Measurements from ENCODE around the gene GTF3A.

DNA sequence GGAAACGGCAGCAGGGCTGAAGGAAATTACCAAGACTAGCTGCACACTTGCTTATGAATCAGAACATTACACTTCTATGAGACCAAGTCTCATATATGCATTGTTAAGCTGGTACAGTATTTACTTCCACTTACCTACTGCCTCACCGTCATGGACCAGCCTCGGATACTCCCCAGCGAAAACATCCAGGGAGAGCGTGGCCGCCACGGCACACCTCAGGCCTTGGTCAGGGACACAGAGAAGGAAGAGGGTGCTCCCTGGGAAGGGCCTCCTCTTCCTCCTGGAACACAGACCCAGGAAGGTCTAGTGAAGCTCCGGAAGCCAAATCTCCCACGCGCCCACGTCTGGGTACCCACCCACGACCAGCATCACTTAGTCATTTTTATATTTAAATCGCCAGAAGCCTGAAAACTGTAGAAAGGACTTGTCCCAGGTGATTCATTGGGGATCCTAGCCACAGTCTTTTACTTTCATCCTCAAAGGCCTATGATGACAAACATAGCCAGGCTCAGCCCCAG lies 50.4 kb downstream of the GTF3A start:
- no peak for TF ChIP-seq EZH2 (IDR thresholded peaks at IDR 0.05; ENCODE audit: borderline replicate concordance, low read depth, low read length, poor library complexity, severe bottlenecking)
- TF ChIP-seq, protein P1, sequence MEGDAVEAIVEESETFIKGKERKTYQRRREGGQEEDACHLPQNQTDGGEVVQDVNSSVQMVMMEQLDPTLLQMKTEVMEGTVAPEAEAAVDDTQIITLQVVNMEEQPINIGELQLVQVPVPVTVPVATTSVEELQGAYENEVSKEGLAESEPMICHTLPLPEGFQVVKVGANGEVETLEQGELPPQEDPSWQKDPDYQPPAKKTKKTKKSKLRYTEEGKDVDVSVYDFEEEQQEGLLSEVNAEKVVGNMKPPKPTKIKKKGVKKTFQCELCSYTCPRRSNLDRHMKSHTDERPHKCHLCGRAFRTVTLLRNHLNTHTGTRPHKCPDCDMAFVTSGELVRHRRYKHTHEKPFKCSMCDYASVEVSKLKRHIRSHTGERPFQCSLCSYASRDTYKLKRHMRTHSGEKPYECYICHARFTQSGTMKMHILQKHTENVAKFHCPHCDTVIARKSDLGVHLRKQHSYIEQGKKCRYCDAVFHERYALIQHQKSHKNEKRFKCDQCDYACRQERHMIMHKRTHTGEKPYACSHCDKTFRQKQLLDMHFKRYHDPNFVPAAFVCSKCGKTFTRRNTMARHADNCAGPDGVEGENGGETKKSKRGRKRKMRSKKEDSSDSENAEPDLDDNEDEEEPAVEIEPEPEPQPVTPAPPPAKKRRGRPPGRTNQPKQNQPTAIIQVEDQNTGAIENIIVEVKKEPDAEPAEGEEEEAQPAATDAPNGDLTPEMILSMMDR (conservative IDR thresholded peaks at IDR 0.05; ENCODE audit: low read depth, low read length), result no peak
